A172 (cell line): ENCODE data around the gene TMEM255B. TPM values are rescaled to one million over a fixed set of nuclear protein-coding genes. Genes with fewer than 3 reads are reported as not detected.

Source experiments
- DNase-seq: peaks from one replicate; pipeline ENCODE4 v3.0.0-alpha.2; 2015; ENCODE audit warnings: low spot score
- total RNA-seq: library from RNA; depleted of rRNA; stranded (reverse); fragments of >200 nt; shearing (Covaris generic); gene quantifications from 2 replicates; pipeline ENCODE4 v1.2.3, GENCODE V29; 2014; rRNA removed

TMEM255B gene
- total RNA-seq, 1 experiment from 2014 or later, result 2.3 TPM

DNA sequence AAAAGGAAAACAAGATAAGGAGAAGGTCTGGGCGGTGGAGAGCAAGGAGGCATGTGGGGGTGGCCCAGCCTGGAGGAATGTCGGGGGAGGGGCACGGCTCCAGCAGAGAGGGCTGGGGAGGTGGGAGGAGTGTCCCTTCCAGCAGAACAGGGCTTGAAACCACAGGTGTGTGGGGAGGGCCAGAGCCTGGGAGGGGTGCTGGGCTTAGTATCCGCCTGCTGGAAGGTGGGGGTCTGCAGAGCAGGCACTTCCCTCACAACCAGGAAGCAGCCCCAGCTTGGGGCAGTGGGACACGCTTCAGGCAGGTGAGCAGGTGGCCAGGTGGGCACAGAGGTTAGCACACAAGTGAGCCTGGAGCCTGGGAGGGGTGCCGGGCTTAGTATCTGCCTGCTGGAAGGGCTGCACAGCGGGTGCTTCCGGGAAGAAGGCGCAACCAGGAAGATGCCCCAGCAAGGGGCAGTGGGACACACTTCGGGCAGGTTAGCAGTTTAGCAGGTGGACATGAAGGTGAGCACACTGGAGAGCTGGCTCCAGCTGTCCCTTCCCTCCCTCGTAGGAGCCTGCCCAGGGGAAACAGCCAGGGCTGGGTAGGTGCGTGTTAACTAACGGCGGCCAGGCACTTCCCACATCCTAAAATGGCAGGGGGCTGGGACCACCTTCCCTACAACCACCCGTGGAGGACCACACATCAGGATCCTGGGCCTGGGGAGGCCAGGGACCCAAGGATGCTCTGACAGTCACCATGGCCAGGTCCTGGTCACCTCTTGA lies 101.8 kb downstream of the TMEM255B start:
- no peak for DNase-seq

DNA sequence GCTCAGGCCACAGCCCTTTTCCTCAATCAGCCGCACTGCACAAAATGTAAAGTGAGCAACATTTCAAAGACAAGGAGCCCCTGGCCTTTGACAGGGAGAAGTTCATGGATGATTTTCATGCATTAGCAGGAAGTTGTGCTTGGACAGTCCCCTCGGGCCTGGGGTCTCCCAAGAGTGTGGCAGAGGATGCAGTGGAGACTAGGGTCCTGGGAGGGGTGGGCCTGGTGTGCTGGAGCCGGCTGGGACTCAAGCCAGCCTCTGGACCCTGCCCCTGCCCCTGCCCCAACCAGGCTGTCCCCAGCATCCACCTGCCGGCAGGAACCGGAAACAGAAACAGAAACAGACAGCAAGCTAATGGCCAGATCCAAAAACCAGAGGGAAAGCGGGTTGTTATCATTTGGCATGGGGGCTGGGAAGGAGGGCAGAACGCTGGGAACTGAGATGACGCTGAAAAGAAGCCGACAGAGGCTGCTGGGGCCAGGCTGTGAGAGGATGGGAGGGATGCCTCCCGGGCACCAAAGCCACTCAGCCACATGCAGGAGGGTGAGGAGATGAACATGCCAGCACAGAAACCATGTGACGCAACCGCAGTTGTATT lies 102.5 kb downstream of the TMEM255B start:
- DNase-seq, result no peak

DNA sequence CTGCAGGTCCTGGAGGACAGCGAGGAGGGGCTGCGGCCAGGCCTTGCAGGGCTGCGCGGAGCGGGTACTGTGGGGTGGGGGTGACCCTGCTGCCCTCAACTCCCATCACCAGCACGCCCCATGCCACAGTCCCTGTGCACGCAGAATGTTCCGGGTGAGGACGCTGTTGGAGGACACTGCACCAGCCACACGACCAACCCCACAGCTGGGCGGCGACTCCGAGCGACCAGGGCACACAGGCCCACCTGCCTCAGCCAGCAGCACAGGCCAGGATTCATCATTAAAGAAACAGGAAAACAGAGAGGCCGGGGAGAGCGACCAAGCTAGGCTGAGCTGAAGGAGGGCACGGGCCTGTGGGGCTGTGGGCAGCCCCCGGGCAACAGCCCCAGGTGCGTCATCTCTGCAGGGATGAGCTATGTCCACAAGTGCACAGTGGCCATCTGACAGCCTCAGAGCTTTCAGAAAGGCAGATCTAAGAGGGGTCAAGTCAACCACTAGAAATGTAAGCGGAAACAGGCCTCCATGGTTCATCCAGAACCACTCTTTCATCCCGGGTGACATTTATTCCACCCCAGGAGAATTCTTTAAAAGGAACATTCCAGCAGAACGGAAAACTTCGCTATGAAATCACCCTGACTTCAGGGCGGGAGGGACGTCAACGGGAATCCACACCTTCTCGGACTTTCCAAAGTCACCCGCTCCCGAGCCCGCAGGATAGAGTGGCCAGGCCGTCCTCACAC lies 103.3 kb downstream of the TMEM255B start:
- DNase-seq, result no peak

GRCh38 chr13:113862931-113863523 lies 104.0 kb downstream of the TMEM255B start:
- DNase-seq, result no peak

DNA sequence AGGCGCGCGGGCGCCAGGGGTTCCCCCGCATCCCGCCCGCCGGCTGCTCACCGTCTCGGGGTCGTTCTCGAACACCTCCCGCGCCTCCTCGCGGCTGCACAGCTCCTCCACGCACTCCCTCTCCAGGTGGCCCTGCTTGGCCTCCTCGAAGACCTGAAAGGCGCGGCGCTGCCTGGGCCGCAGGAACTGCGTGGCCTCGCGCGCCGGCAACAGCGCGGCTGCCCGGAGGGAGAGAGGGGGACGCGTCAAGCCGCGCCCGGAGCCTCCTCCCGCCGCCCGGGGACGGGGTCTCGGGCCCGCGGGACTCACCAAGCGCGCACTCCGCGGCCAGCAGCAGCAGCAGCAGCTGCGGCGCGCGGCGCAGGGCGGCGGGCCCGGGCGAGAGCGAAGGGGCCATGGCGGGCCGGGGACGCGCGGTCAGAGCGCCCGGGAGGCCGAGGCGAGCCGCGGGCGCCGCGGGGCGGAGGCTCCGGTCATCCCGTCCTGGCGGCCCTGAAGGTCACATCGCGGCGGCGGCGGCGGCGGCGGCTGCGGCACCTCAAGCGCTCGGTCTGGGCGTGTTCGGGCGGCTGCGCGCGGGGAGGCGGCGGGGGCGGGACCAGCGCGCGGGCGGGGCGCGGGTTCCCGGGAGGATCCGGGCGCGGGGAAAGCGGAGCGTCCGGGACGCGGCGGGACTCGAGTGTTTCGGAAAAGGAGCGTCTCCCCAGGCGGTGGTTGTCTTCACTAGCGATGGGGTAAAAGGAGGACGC lies 104.7 kb downstream of the TMEM255B start, which contains the start of gene GAS6:
Gene GAS6 (minus strand): TSS at position 553 of the 749 bp plus-strand sequence. CDS start 156 bp downstream, at position 397.
- DNase-seq, result no peak

- no peak for DNase-seq
Observed at GRCh38 chr13:113864273-113864890, 105.4 kb downstream of the TMEM255B start.

DNA sequence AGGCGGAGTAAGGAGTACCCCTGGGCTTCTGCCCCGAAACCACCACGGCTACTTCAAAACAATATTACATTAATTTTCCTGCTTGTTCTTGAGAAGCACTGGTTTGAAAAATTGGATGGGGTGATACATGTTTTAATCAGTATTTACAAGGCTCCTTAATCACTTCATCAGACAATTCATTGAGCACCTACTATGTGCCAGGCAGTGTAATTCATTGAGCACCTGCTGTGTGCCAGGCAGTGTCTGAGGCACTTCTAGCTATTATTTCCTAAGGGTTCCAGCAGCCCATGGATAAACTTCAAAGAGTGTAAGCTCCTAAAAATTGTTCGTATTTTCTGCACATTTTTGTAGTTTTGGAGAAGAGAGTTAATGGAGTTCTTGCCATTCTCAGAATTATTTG lies 106.4 kb downstream of the TMEM255B start:
- DNase-seq, result no peak

Other genes starting within 250 kb of the TMEM255B start
- gene TFDP1, start 174.5 kb upstream of the TMEM255B start, total RNA-seq, result 129 and 162 TPM in 2 replicates
- not detected in 2 replicates for gene ATP4B, start 101.0 kb upstream of the TMEM255B start, total RNA-seq
- not detected in 2 replicates for gene GRK1, start 92.0 kb upstream of the TMEM255B start, total RNA-seq
- gene GAS6, start 104.8 kb downstream of the TMEM255B start, total RNA-seq, result 30.7 and 55.3 TPM in 2 replicates
- gene C13orf46, start 214.8 kb downstream of the TMEM255B start, total RNA-seq, result 0.02 and 0.12 TPM in 2 replicates